CD4-positive, alpha-beta memory T cell (primary cell): ENCODE data around the gene MVB12A. TPM values are rescaled to one million over a fixed set of nuclear protein-coding genes. Genes with fewer than 3 reads are reported as not detected.

Source experiments
- CTCF ChIA-PET: fragments of 350-600 bp; sonication (Branson Sonifier 250); formaldehyde crosslinking; loops from one replicate; lab custom pipeline; 2021; ENCODE audit warnings: inconsistent platforms; ENCODE audit not compliant: partially characterized antibody; lab: Charles Lee
- POLR2A ChIA-PET: fragments of 350-600 bp; sonication (Branson Sonifier 250); formaldehyde crosslinking; loops from one replicate; lab custom pipeline; 2021; ENCODE audit not compliant: partially characterized antibody; lab: Charles Lee
- DNase-seq, 5 donors: peaks; one replicate each; pipeline versions ENCODE4 v3.0.0 to v3.0.0-alpha.2; 2020 to 2022; ENCODE audit warnings: mixed read lengths in 1 of 5
- H3K27ac ChIP-seq: one replicate; pipeline ENCODE4 v1.7.0; 2013; ENCODE audit warnings: low read depth, low read length
- H3K27me3 ChIP-seq: 2 replicates; pipeline ENCODE4 v1.7.0; 2013; ENCODE audit warnings: mild to moderate bottlenecking, low read length, moderate library complexity; ENCODE audit not compliant: insufficient read depth
- H3K36me3 ChIP-seq: 2 replicates; pipeline ENCODE4 v1.7.0; 2013; ENCODE audit warnings: mild to moderate bottlenecking, low read length, moderate library complexity; ENCODE audit not compliant: insufficient read depth
- H3K4me1 ChIP-seq: 2 replicates; pipeline ENCODE4 v1.7.0; 2013; ENCODE audit warnings: mild to moderate bottlenecking, low read length, moderate library complexity; ENCODE audit not compliant: insufficient read depth
- H3K4me3 ChIP-seq, 2 donors: one replicate each; pipeline ENCODE4 v1.7.0; 2013; ENCODE audit warnings: low read length in 2 of 2, mild to moderate bottlenecking in 1 of 2
- H3K9me3 ChIP-seq, 2 donors: one replicate each; pipeline ENCODE4 v1.7.0; 2013; ENCODE audit warnings: low read length in 2 of 2, control low read depth in 1 of 2; ENCODE audit not compliant: control insufficient read depth in 1 of 2
- H3K27ac Mint-ChIP-seq, 7 donors: one replicate each; pipeline ENCODE4 v1.8.0; 2020 to 2021; ENCODE audit warnings: mixed read lengths in 7 of 7, mild to moderate bottlenecking in 6 of 7, inconsistent platforms in 3 of 7, moderate library complexity in 3 of 7
- H3K27me3 Mint-ChIP-seq, 2 donors: one replicate each; pipeline ENCODE4 v1.8.0; 2020 to 2021; ENCODE audit warnings: mixed read lengths in 2 of 2
- H3K36me3 Mint-ChIP-seq, 2 donors: one replicate each; pipeline ENCODE4 v1.8.0; 2020 to 2021; ENCODE audit warnings: mixed read lengths in 2 of 2, inconsistent platforms in 1 of 2, mild to moderate bottlenecking in 1 of 2
- H3K4me1 Mint-ChIP-seq, 4 donors: one replicate each; pipeline ENCODE4 v1.8.0; 2020 to 2021; ENCODE audit warnings: mixed read lengths in 4 of 4, mild to moderate bottlenecking in 1 of 4
- H3K4me3 Mint-ChIP-seq, 8 donors: one replicate each; pipeline ENCODE4 v1.8.0; 2020 to 2021; ENCODE audit warnings: mixed read lengths in 8 of 8, mild to moderate bottlenecking in 7 of 8, moderate library complexity in 6 of 8, inconsistent platforms in 3 of 8
- H3K9me3 Mint-ChIP-seq, 8 donors: one replicate each; pipeline ENCODE4 v1.8.0; 2020 to 2021; ENCODE audit warnings: mixed read lengths in 8 of 8, mild to moderate bottlenecking in 5 of 8, inconsistent platforms in 3 of 8, moderate library complexity in 1 of 8
- intact Hi-C: fragments of 100-400 bp; cut with micrococcal nuclease; formaldehyde crosslinking; loops from one replicate; pipeline ENCODE4 v1.15.1; 2023
- polyA plus RNA-seq, 2 donors: library from polyadenylated mRNA; unstranded; fragments of 300-500 nt; fragmentation: Illumina TruSeq; gene quantifications; one replicate each; pipeline ENCODE4 v1.2.3, GENCODE V29; 2021
- total RNA-seq, 2 experiments: library from RNA; stranded (reverse); gene quantifications; one replicate each; pipeline ENCODE4 v1.2.3, GENCODE V29; 2021

MVB12A gene
- total and polyA plus RNA-seq, 4 experiments from 2014 or later = 29.5 to 38.0 (median 34.0) TPM

GRCh38 chr19:17470068-17470841, 50.4 kb downstream of the MVB12A start, which contains the start of gene SLC27A1:
TSS of gene SLC27A1 (plus strand) at chr19:17470524. CDS start at chr19:17470541, 17 bp downstream.
- Histone ChIP-seq H3K27me3 (no peaks in the 10 kb centered on the region), H3K27ac (peak within 1 kb of the TSS; percentile 65), H3K9me3 (no peaks in the 10 kb centered on the region), H3K4me1 (peaks cover 15% of the 10 kb centered on the region), H3K36me3 (no peaks in the 10 kb centered on the region), H3K4me3 (peak within 1 kb of the TSS; percentile 91 to 93)
- Mint-ChIP-seq H3K4me3 (peak within 1 kb of the TSS; percentile 95 to 100 (median 96)), H3K27me3 (no peaks in the 10 kb centered on the region), H3K27ac (peak within 1 kb of the TSS; percentile 82 to 99 (median 96)), H3K4me1 (peaks cover 9 to 42% (median 22%) of the 10 kb centered on the region in 4 donors), H3K36me3 (peaks cover 0 to 3% of the 10 kb centered on the region in 2 donors), H3K9me3 (no peaks in the 10 kb centered on the region)
- peak; percentile 85 to 93 (median 87) for DNase-seq
- intact Hi-C loops = loop anchor here (1.0 to 2.0 kb wide), 3 partner anchors 19 to 133 kb away; partner anchors contain the start of genes GTPBP3 and PGLS
- ChIA-PET CTCF (no interaction called here), POLR2A (interaction anchor here (1.2 to 1.5 kb wide), 4 partner anchors 19 to 135 kb away, joined by 3 to 5 read pairs (median 4); partner anchors contain the start of gene MVB12A)

- ChIA-PET CTCF (interaction anchor here (0.7 to 1.1 kb wide), 4 partner anchors 10 to 127 kb away, joined by 3 to 5 read pairs (median 4); no protein-coding TSS in a partner anchor), POLR2A (interaction anchor here (0.6 to 1.5 kb wide), 4 partner anchors 23 to 134 kb away, joined by 3 to 5 read pairs (median 4); partner anchors contain the start of gene MVB12A)
- Mint-ChIP-seq H3K4me3 (peak overlapping the region; percentile 88 to 99 (median 96)), H3K27me3 (no peaks in the 10 kb centered on the region), H3K9me3 (no peaks in the 10 kb centered on the region), H3K27ac (peak overlapping the region in 4 of 7 donors; percentile 57 to 84 (median 82)), H3K4me1 (peaks cover 9 to 37% (median 18%) of the 10 kb centered on the region in 4 donors), H3K36me3 (peaks cover 0 to 3% of the 10 kb centered on the region in 2 donors)
- DNase-seq = no peak
- Histone ChIP-seq H3K4me1 (peaks cover 11% of the 10 kb centered on the region), H3K27me3 (no peaks in the 10 kb centered on the region), H3K9me3 (no peaks in the 10 kb centered on the region), H3K27ac (no peak overlapping the region), H3K4me3 (no peak overlapping the region), H3K36me3 (no peaks in the 10 kb centered on the region)
- intact Hi-C loops = loop anchor here (2.0 kb wide), 1 partner anchor 17 kb away; no protein-coding TSS in a partner anchor
Observed at GRCh38 chr19:17471410-17472125, 51.7 kb downstream of the MVB12A start.

- Mint-ChIP-seq H3K4me3 (peak overlapping the region in 2 of 8 donors; percentile 5 to 52), H3K9me3 (no peaks in the 10 kb centered on the region), H3K27ac (peak overlapping the region in 3 of 7 donors; percentile 41 to 47 (median 44)), H3K27me3 (no peaks in the 10 kb centered on the region), H3K36me3 (peaks cover 0 to 3% of the 10 kb centered on the region in 2 donors), H3K4me1 (peaks cover 9 to 37% (median 18%) of the 10 kb centered on the region in 4 donors)
- no peak for DNase-seq
- no peak overlapping the region for H3K4me3 ChIP-seq
- H3K4me1 ChIP-seq = peaks cover 11% of the 10 kb centered on the region
- no peak overlapping the region for H3K27ac ChIP-seq
- CTCF ChIA-PET = interaction anchor here (1.7 kb wide), 1 partner anchor 9 kb away, joined by 4 read pairs; no protein-coding TSS in a partner anchor
- intact Hi-C loops = no loop called here
- no peaks in the 10 kb centered on the region for H3K9me3 ChIP-seq
- H3K27me3 ChIP-seq = no peaks in the 10 kb centered on the region
- POLR2A ChIA-PET = no interaction called here
- no peaks in the 10 kb centered on the region for H3K36me3 ChIP-seq
Observed at GRCh38 chr19:17473041-17473440, 53.2 kb downstream of the MVB12A start.

Other genes with a start within 250 kb of the MVB12A start
- 10 to 100 TPM; 38.1 to 42.8 TPM for gene USE1, start 204.7 kb upstream of the MVB12A start, total RNA-seq
- 10 to 100 TPM; 36.5 to 44.3 TPM for gene USE1, start 204.7 kb upstream of the MVB12A start, polyA plus RNA-seq
- 10 to 100 TPM; 23.9 to 29.3 TPM for gene OCEL1, start 193.8 kb upstream of the MVB12A start, total RNA-seq
- gene OCEL1, start 193.8 kb upstream of the MVB12A start, polyA plus RNA-seq = 10 to 100 TPM; 37.8 to 38.0 TPM
- 1 to 10 TPM; 7.1 TPM for gene NR2F6, start 174.1 kb upstream of the MVB12A start, total RNA-seq
- gene NR2F6, start 174.1 kb upstream of the MVB12A start, polyA plus RNA-seq = 1 to 10 TPM; 1.2 to 2.3 TPM
- gene USHBP1, start 155.3 kb upstream of the MVB12A start, total RNA-seq = under 1 TPM in 1 of 2 experiments, not detected in 1; 0.33 TPM
- under 1 TPM in 1 of 2 donors, not detected in 1; 0.10 TPM for gene USHBP1, start 155.3 kb upstream of the MVB12A start, polyA plus RNA-seq
- 100 to 1,000 TPM; 101 to 112 TPM for gene BABAM1, start 152.6 kb upstream of the MVB12A start, total RNA-seq
- gene BABAM1, start 152.6 kb upstream of the MVB12A start, polyA plus RNA-seq = 100 to 1,000 TPM in 1 of 2 donors, 10 to 100 TPM in 1; 92.0 to 171 TPM
- 1 to 10 TPM; 2.8 to 5.1 TPM for gene ANKLE1, start 138.1 kb upstream of the MVB12A start, total RNA-seq
- under 1 TPM; 0.41 to 0.80 TPM for gene ANKLE1, start 138.1 kb upstream of the MVB12A start, polyA plus RNA-seq
- gene ABHD8, start 116.6 kb upstream of the MVB12A start, total RNA-seq = 10 to 100 TPM in 1 of 2 experiments, 1 to 10 TPM in 1; 9.3 to 10.1 TPM
- gene ABHD8, start 116.6 kb upstream of the MVB12A start, polyA plus RNA-seq = 1 to 10 TPM; 6.0 to 7.9 TPM
- 10 to 100 TPM; 69.4 to 74.1 TPM for gene MRPL34, start 114.2 kb upstream of the MVB12A start, total RNA-seq
- 100 to 1,000 TPM; 231 to 250 TPM for gene MRPL34, start 114.2 kb upstream of the MVB12A start, polyA plus RNA-seq
- gene DDA1, start 110.5 kb upstream of the MVB12A start, total RNA-seq = 10 to 100 TPM; 36.4 to 42.6 TPM
- gene DDA1, start 110.5 kb upstream of the MVB12A start, polyA plus RNA-seq = 10 to 100 TPM; 31.6 to 42.6 TPM
- gene ANO8, start 85.2 kb upstream of the MVB12A start, total RNA-seq = 10 to 100 TPM; 17.7 to 21.5 TPM
- gene ANO8, start 85.2 kb upstream of the MVB12A start, polyA plus RNA-seq = under 1 TPM in 1 of 2 donors, not detected in 1; 0.11 TPM
- gene GTPBP3, start 82.5 kb upstream of the MVB12A start, total RNA-seq = 10 to 100 TPM; 53.7 to 58.4 TPM
- gene GTPBP3, start 82.5 kb upstream of the MVB12A start, polyA plus RNA-seq = 10 to 100 TPM in 1 of 2 donors, 1 to 10 TPM in 1; 6.4 to 12.7 TPM
- gene PLVAP, start 42.7 kb upstream of the MVB12A start, total RNA-seq = under 1 TPM in 1 of 2 experiments, not detected in 1; 0.23 TPM
- not detected for gene PLVAP, start 42.7 kb upstream of the MVB12A start, polyA plus RNA-seq
- gene CCDC194, start 25.9 kb upstream of the MVB12A start, total RNA-seq = 1 to 10 TPM; 2.5 to 3.3 TPM
- not detected for gene CCDC194, start 25.9 kb upstream of the MVB12A start, polyA plus RNA-seq
- 10 to 100 TPM; 55.9 TPM for gene BST2, start 14.4 kb upstream of the MVB12A start, total RNA-seq
- 100 to 1,000 TPM; 143 to 173 TPM for gene BST2, start 14.4 kb upstream of the MVB12A start, polyA plus RNA-seq
- gene TMEM221, start 28.6 kb downstream of the MVB12A start, total RNA-seq = not detected
- gene TMEM221, start 28.6 kb downstream of the MVB12A start, polyA plus RNA-seq = under 1 TPM in 1 of 2 donors, not detected in 1; 0.09 TPM
- gene NXNL1, start 40.9 kb downstream of the MVB12A start, total RNA-seq = not detected
- not detected for gene NXNL1, start 40.9 kb downstream of the MVB12A start, polyA plus RNA-seq
- 10 to 100 TPM in 1 of 2 experiments, 1 to 10 TPM in 1; 9.2 to 10.1 TPM for gene SLC27A1, start 50.5 kb downstream of the MVB12A start, total RNA-seq
- 1 to 10 TPM; 5.2 to 6.6 TPM for gene SLC27A1, start 50.5 kb downstream of the MVB12A start, polyA plus RNA-seq
- 10 to 100 TPM; 76.3 to 80.0 TPM for gene PGLS, start 91.6 kb downstream of the MVB12A start, total RNA-seq
- gene PGLS, start 91.6 kb downstream of the MVB12A start, polyA plus RNA-seq = 10 to 100 TPM; 39.7 to 61.1 TPM
- gene COLGALT1, start 135.6 kb downstream of the MVB12A start, total RNA-seq = 10 to 100 TPM; 68.3 to 74.7 TPM
- gene COLGALT1, start 135.6 kb downstream of the MVB12A start, polyA plus RNA-seq = 10 to 100 TPM; 14.1 to 24.9 TPM